Measurements from ENCODE around the gene RFNG.

Gene RFNG

GRCh38 chr17:82023447-82024241, 28.0 kb downstream of the RFNG start:
- peak; percentile 14 for DNase-seq

GRCh38 chr17:82022981-82023446, 28.6 kb downstream of the RFNG start, which contains the start of gene LRRC45:
LRRC45 (plus strand) TSS chr17:82023305; CDS start chr17:82023644, 339 bp downstream.
- DNase-seq = peak; percentile 100

- peak; percentile 7 for DNase-seq
Measured at GRCh38 chr17:82022310-82022980, 29.2 kb downstream of the RFNG start, which contains the start of gene CENPX. CENPX (minus strand) TSS chr17:82022878; CDS start chr17:82022861, 17 bp downstream.

- DNase-seq = no peak
Measured at GRCh38 chr17:82021900-82022309, 29.7 kb downstream of the RFNG start.

- DNase-seq = peak; percentile 75
Measured at GRCh38 chr17:82021107-82021899, 30.3 kb downstream of the RFNG start.

- no peak for DNase-seq
Measured at GRCh38 chr17:82020572-82021106, 31.0 kb downstream of the RFNG start.

- peak; percentile 77 for DNase-seq
Measured at GRCh38 chr17:82019690-82020571, 31.7 kb downstream of the RFNG start.

GRCh38 chr17:82018989-82019689, 32.5 kb downstream of the RFNG start:
- no peak for DNase-seq

- no peak for DNase-seq
Measured at GRCh38 chr17:82018152-82018988, 33.2 kb downstream of the RFNG start.

- DNase-seq = no peak
Measured at GRCh38 chr17:82017612-82018151, 33.9 kb downstream of the RFNG start.

- DNase-seq = no peak
Measured at GRCh38 chr17:82016875-82017459, 34.6 kb downstream of the RFNG start.

- DNase-seq = no peak
Measured at GRCh38 chr17:82016061-82016874, 35.3 kb downstream of the RFNG start.

GRCh38 chr17:82015311-82015971, 36.2 kb downstream of the RFNG start:
- DNase-seq = no peak

GRCh38 chr17:82014971-82015310, 36.7 kb downstream of the RFNG start:
- no peak for DNase-seq

- DNase-seq = no peak
Measured at GRCh38 chr17:82014432-82014831, 37.2 kb downstream of the RFNG start.

GRCh38 chr17:82013772-82014321, 37.8 kb downstream of the RFNG start:
- no peak for DNase-seq

- DNase-seq = no peak
Measured at GRCh38 chr17:82013341-82013740, 38.3 kb downstream of the RFNG start.
